ENCODE results near the gene NFIA.

Gene NFIA

DNA sequence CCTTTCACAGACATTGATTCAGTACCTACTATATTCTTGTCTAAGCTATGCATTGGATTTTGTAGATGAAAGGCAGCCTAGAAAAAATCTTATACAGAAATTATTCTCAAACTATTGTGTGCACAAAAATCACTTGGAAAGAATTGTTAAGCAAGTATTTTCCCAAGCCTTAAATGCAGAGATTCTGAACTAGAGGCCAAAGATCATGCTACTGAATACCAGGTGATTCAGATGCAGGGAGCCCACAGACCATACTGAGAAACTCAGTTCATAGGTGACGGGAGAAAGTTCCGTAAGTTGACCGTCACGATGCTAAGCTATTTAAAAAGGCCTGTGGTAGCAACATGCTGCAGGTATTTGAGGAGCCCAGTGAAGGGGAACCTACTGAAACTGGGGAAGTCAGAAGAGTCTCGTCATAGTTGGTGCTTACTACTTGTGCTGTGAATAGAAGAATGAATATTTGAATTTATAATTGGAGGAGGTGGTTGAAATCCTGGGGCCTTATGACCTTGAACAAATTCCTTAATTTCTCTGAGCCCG lies 150.8 kb downstream of the NFIA start:
- Histone ChIP-seq H4K8ac (ENCODE audit: low read length) (no peak overlapping the region), H2BK120ac (ENCODE audit: low read depth, low read length) (no peak overlapping the region)
- 92% methylated on average over 6 of the region's 6 CpGs for WGBS

GRCh38 chr1:61234587-61234919 lies 152.2 kb downstream of the NFIA start:
- Histone ChIP-seq H3K27me3 (ENCODE audit: control insufficient read depth in 1 of 2, insufficient read depth in 1 of 2, low read length in 2 of 2) (no peaks in the 10 kb centered on the region), H3K4me1 (ENCODE audit: control insufficient read depth, insufficient read depth, low read depth, low read length) (peaks cover 2% of the 10 kb centered on the region), H3K4me2 (ENCODE audit: low read length, poor library complexity, severe bottlenecking) (no peak overlapping the region), H3K27ac (ENCODE audit: low read length, poor library complexity, severe bottlenecking) (no peak overlapping the region), H2BK5ac (ENCODE audit: low read depth, low read length, poor library complexity, severe bottlenecking) (no peak overlapping the region), H3K4ac (ENCODE audit: low read depth in 1 of 2, low read length in 2 of 2) (no peak overlapping the region), H3K4me3 (ENCODE audit: insufficient read depth in 1 of 2, low read depth in 1 of 2, low read length in 2 of 2) (no peak overlapping the region), H3K79me1 (replicated peaks; ENCODE audit: low read length, poor library complexity, severe bottlenecking) (no peaks in the 10 kb centered on the region), H3K23ac (ENCODE audit: low read length in 2 of 2) (no peak overlapping the region), H2AK5ac (ENCODE audit: low read length, severe bottlenecking) (no peak overlapping the region), H3K9ac (ENCODE audit: low read length) (no peak overlapping the region), H2BK15ac (ENCODE audit: low read depth, poor library complexity, severe bottlenecking) (no peak overlapping the region), H3K36me3 (ENCODE audit: control insufficient read depth in 1 of 2, insufficient read depth in 2 of 2, low read depth in 1 of 2, low read length in 2 of 2) (no peaks in the 10 kb centered on the region), H4K91ac (ENCODE audit: low read length) (no peak overlapping the region), H4K8ac (ENCODE audit: low read length) (no peak overlapping the region), H3K14ac (ENCODE audit: low read length in 2 of 2) (no peak overlapping the region), H2BK120ac (ENCODE audit: low read depth, low read length) (no peak overlapping the region), H3K18ac (ENCODE audit: low read depth in 1 of 2, low read length in 2 of 2) (no peak overlapping the region), H2AFZ (ENCODE audit: low read depth, low read length) (no peak overlapping the region), H2BK12ac (ENCODE audit: low read length in 2 of 2) (no peak overlapping the region), H3K9me3 (ENCODE audit: control insufficient read depth, low read length) (no peaks in the 10 kb centered on the region)
- WGBS, result 92% methylated on average over 3 of the region's 3 CpGs
- no peak for DNase-seq

More for the DNA sequence above, 150.8 kb downstream of the NFIA start:
- H2AK5ac ChIP-seq (ENCODE audit: low read length, severe bottlenecking), result no peak overlapping the region
- no peaks in the 10 kb centered on the region for H3K79me1 ChIP-seq (replicated peaks; ENCODE audit: low read length, poor library complexity, severe bottlenecking)
- H2BK15ac ChIP-seq (ENCODE audit: low read depth, poor library complexity, severe bottlenecking), result no peak overlapping the region
- no peak overlapping the region for H3K27ac ChIP-seq (ENCODE audit: low read length, poor library complexity, severe bottlenecking)
- H3K9ac ChIP-seq (ENCODE audit: low read length), result no peak overlapping the region
- no peaks in the 10 kb centered on the region for H3K27me3 ChIP-seq (ENCODE audit: control insufficient read depth in 1 of 2, insufficient read depth in 1 of 2, low read length in 2 of 2)
- H3K9me3 ChIP-seq (ENCODE audit: control insufficient read depth, low read length), result no peaks in the 10 kb centered on the region
- H3K4me3 ChIP-seq (ENCODE audit: insufficient read depth in 1 of 2, low read depth in 1 of 2, low read length in 2 of 2), result no peak overlapping the region
- H3K36me3 ChIP-seq (ENCODE audit: control insufficient read depth in 1 of 2, insufficient read depth in 2 of 2, low read depth in 1 of 2, low read length in 2 of 2), result no peaks in the 10 kb centered on the region
- H2BK12ac ChIP-seq (ENCODE audit: low read length in 2 of 2), result no peak overlapping the region
- H2AFZ ChIP-seq (ENCODE audit: low read depth, low read length), result no peak overlapping the region
- H3K14ac ChIP-seq (ENCODE audit: low read length in 2 of 2), result no peak overlapping the region
- no peak overlapping the region for H3K23ac ChIP-seq (ENCODE audit: low read length in 2 of 2)
- H3K18ac ChIP-seq (ENCODE audit: low read depth in 1 of 2, low read length in 2 of 2), result no peak overlapping the region
- H3K4me2 ChIP-seq (ENCODE audit: low read length, poor library complexity, severe bottlenecking), result no peak overlapping the region
- no peak for DNase-seq
- H2BK5ac ChIP-seq (ENCODE audit: low read depth, low read length, poor library complexity, severe bottlenecking), result no peak overlapping the region
- H3K4me1 ChIP-seq (ENCODE audit: control insufficient read depth, insufficient read depth, low read depth, low read length), result no peaks in the 10 kb centered on the region
- H3K4ac ChIP-seq (ENCODE audit: low read depth in 1 of 2, low read length in 2 of 2), result no peak overlapping the region
- no peak overlapping the region for H4K91ac ChIP-seq (ENCODE audit: low read length)

DNA sequence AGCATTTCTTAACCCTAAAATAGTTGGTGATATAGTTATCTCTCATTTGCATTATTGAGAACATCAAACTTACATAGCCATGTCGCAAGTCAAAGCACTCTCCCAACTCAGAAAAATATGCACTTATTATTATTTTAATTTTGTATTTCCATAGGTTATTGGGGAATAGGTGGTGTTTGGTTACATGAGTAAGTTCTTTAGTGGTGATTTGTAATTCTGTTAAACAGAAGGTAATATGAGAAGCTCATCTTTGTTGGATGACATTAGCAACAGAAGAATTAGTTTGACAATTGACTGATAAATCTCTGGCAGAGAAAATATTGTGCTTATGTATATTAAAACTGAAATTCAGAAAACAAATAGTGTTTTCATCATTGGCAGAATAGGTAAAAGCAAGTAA lies 154.8 kb downstream of the NFIA start:
- no peaks in the 10 kb centered on the region for H3K9me3 ChIP-seq (ENCODE audit: control insufficient read depth, low read length)
- DNase-seq, result no peak
- no peaks in the 10 kb centered on the region for H3K79me1 ChIP-seq (replicated peaks; ENCODE audit: low read length, poor library complexity, severe bottlenecking)
- no peak overlapping the region for H2BK5ac ChIP-seq (ENCODE audit: low read depth, low read length, poor library complexity, severe bottlenecking)
- H3K9ac ChIP-seq (ENCODE audit: low read length), result no peak overlapping the region
- H2BK12ac ChIP-seq (ENCODE audit: low read length in 2 of 2), result no peak overlapping the region
- H3K23ac ChIP-seq (ENCODE audit: low read length in 2 of 2), result no peak overlapping the region
- H2BK15ac ChIP-seq (ENCODE audit: low read depth, poor library complexity, severe bottlenecking), result no peak overlapping the region
- H3K4me1 ChIP-seq (ENCODE audit: control insufficient read depth, insufficient read depth, low read depth, low read length), result peaks cover 2% of the 10 kb centered on the region
- H2BK120ac ChIP-seq (ENCODE audit: low read depth, low read length), result no peak overlapping the region
- no peak overlapping the region for H3K27ac ChIP-seq (ENCODE audit: low read length, poor library complexity, severe bottlenecking)
- no CpG with 5 or more reads among the region's 1 CpG for WGBS
- H2AK5ac ChIP-seq (ENCODE audit: low read length, severe bottlenecking), result no peak overlapping the region
- no peak overlapping the region for H2AFZ ChIP-seq (ENCODE audit: low read depth, low read length)
- H3K4me2 ChIP-seq (ENCODE audit: low read length, poor library complexity, severe bottlenecking), result no peak overlapping the region
- H3K14ac ChIP-seq (ENCODE audit: low read length in 2 of 2), result no peak overlapping the region
- H3K27me3 ChIP-seq (ENCODE audit: control insufficient read depth in 1 of 2, insufficient read depth in 1 of 2, low read length in 2 of 2), result no peaks in the 10 kb centered on the region
- H3K4ac ChIP-seq (ENCODE audit: low read depth in 1 of 2, low read length in 2 of 2), result no peak overlapping the region
- no peak overlapping the region for H3K4me3 ChIP-seq (ENCODE audit: insufficient read depth in 1 of 2, low read depth in 1 of 2, low read length in 2 of 2)
- no peak overlapping the region for H4K91ac ChIP-seq (ENCODE audit: low read length)
- H3K18ac ChIP-seq (ENCODE audit: low read depth in 1 of 2, low read length in 2 of 2), result no peak overlapping the region
- no peak overlapping the region for H4K8ac ChIP-seq (ENCODE audit: low read length)
- H3K36me3 ChIP-seq (ENCODE audit: control insufficient read depth in 1 of 2, insufficient read depth in 2 of 2, low read depth in 1 of 2, low read length in 2 of 2), result no peaks in the 10 kb centered on the region

DNA sequence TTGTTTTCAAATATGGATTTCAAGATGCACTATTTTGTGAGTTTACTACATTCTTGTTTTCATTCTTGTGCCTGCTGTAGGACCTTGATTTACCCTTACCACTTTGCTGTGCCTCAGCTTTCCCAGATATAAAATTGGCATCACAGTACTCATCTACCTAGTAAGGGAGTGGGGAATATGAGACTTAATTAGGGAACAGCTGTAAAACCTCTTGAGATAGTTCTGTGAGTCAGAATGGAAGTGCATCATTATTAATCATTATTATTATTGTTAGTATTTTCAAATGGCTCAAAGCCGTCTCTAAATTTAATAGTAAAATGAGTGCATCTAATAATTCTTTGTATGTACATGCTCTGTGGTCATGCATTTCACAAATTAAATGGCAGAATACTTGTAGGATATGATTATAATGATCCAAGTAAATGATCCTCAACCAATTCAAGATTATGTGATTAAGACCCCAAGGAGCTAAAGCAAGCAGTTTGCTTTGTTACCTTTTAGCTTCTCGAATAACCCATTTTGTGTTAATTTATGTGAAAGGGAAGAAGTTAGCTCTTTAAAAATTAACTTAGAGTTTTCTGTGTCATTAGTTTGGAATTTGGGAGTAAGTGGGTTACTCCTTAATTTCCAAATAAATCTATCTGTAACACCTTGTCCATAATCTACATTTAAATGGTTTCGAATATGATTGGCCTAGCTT lies 155.4 kb downstream of the NFIA start:
- Histone ChIP-seq H2BK15ac (ENCODE audit: low read depth, poor library complexity, severe bottlenecking) (no peak overlapping the region), H3K18ac (ENCODE audit: low read depth in 1 of 2, low read length in 2 of 2) (no peak overlapping the region), H4K8ac (ENCODE audit: low read length) (no peak overlapping the region), H4K91ac (ENCODE audit: low read length) (no peak overlapping the region), H3K4ac (ENCODE audit: low read depth in 1 of 2, low read length in 2 of 2) (no peak overlapping the region), H2BK5ac (ENCODE audit: low read depth, low read length, poor library complexity, severe bottlenecking) (no peak overlapping the region), H3K36me3 (ENCODE audit: control insufficient read depth in 1 of 2, insufficient read depth in 2 of 2, low read depth in 1 of 2, low read length in 2 of 2) (no peaks in the 10 kb centered on the region), H2AK5ac (ENCODE audit: low read length, severe bottlenecking) (no peak overlapping the region), H3K4me1 (ENCODE audit: control insufficient read depth, insufficient read depth, low read depth, low read length) (peaks cover 2% of the 10 kb centered on the region), H2BK120ac (ENCODE audit: low read depth, low read length) (no peak overlapping the region), H3K14ac (ENCODE audit: low read length in 2 of 2) (no peak overlapping the region), H3K23ac (ENCODE audit: low read length in 2 of 2) (no peak overlapping the region), H3K4me3 (ENCODE audit: insufficient read depth in 1 of 2, low read depth in 1 of 2, low read length in 2 of 2) (no peak overlapping the region), H3K9me3 (ENCODE audit: control insufficient read depth, low read length) (no peaks in the 10 kb centered on the region), H3K27me3 (ENCODE audit: control insufficient read depth in 1 of 2, insufficient read depth in 1 of 2, low read length in 2 of 2) (no peaks in the 10 kb centered on the region), H3K79me1 (replicated peaks; ENCODE audit: low read length, poor library complexity, severe bottlenecking) (no peaks in the 10 kb centered on the region), H2BK12ac (ENCODE audit: low read length in 2 of 2) (no peak overlapping the region), H3K4me2 (ENCODE audit: low read length, poor library complexity, severe bottlenecking) (no peak overlapping the region), H2AFZ (ENCODE audit: low read depth, low read length) (no peak overlapping the region), H3K27ac (ENCODE audit: low read length, poor library complexity, severe bottlenecking) (no peak overlapping the region), H3K9ac (ENCODE audit: low read length) (no peak overlapping the region)
- DNase-seq, result no peak
- WGBS, result 91% methylated on average over 2 of the region's 3 CpGs

Data from mesenchymal stem cell (in vitro differentiated cells and primary cell).